ENCODE measurements around the gene ITGAV.

- TF ChIP-seq, protein P1, sequence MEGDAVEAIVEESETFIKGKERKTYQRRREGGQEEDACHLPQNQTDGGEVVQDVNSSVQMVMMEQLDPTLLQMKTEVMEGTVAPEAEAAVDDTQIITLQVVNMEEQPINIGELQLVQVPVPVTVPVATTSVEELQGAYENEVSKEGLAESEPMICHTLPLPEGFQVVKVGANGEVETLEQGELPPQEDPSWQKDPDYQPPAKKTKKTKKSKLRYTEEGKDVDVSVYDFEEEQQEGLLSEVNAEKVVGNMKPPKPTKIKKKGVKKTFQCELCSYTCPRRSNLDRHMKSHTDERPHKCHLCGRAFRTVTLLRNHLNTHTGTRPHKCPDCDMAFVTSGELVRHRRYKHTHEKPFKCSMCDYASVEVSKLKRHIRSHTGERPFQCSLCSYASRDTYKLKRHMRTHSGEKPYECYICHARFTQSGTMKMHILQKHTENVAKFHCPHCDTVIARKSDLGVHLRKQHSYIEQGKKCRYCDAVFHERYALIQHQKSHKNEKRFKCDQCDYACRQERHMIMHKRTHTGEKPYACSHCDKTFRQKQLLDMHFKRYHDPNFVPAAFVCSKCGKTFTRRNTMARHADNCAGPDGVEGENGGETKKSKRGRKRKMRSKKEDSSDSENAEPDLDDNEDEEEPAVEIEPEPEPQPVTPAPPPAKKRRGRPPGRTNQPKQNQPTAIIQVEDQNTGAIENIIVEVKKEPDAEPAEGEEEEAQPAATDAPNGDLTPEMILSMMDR (IDR thresholded peaks at IDR 0.05; ENCODE audit: low read depth, low read length, missing input control) = no peak
- TF ChIP-seq, protein P2, sequence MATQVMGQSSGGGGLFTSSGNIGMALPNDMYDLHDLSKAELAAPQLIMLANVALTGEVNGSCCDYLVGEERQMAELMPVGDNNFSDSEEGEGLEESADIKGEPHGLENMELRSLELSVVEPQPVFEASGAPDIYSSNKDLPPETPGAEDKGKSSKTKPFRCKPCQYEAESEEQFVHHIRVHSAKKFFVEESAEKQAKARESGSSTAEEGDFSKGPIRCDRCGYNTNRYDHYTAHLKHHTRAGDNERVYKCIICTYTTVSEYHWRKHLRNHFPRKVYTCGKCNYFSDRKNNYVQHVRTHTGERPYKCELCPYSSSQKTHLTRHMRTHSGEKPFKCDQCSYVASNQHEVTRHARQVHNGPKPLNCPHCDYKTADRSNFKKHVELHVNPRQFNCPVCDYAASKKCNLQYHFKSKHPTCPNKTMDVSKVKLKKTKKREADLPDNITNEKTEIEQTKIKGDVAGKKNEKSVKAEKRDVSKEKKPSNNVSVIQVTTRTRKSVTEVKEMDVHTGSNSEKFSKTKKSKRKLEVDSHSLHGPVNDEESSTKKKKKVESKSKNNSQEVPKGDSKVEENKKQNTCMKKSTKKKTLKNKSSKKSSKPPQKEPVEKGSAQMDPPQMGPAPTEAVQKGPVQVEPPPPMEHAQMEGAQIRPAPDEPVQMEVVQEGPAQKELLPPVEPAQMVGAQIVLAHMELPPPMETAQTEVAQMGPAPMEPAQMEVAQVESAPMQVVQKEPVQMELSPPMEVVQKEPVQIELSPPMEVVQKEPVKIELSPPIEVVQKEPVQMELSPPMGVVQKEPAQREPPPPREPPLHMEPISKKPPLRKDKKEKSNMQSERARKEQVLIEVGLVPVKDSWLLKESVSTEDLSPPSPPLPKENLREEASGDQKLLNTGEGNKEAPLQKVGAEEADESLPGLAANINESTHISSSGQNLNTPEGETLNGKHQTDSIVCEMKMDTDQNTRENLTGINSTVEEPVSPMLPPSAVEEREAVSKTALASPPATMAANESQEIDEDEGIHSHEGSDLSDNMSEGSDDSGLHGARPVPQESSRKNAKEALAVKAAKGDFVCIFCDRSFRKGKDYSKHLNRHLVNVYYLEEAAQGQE (IDR thresholded peaks at IDR 0.05) = no peak
- TF ChIP-seq EGR1 (IDR thresholded peaks at IDR 0.05; ENCODE audit: low read depth in 2 of 2) (no peak), YY1 (IDR thresholded peaks at IDR 0.05) (no peak)
Observed at GRCh38 chr2:186699742-186700141, 109.9 kb downstream of the ITGAV start.

Measured in liver (tissue), 3 donors.